Testis (tissue), 3 donors: Measurements from ENCODE around the gene FZD1. TPM values are rescaled to one million over a fixed set of nuclear protein-coding genes. Genes with fewer than 3 reads are reported as not detected.

Experiments
- DNase-seq: peaks from one replicate; pipeline ENCODE4 v3.0.0-alpha.2; 2019
- H3K27ac ChIP-seq, 2 donors: fragments of 200-600 bp; sonication (generic); one replicate each; pipeline ENCODE4 v1.5.1; 2019
- H3K27me3 ChIP-seq: fragments of 200-600 bp; sonication (generic); one replicate; pipeline ENCODE4 v1.5.1; 2019
- H3K36me3 ChIP-seq: fragments of 200-600 bp; sonication (generic); one replicate; pipeline ENCODE4 v1.5.1; 2017; ENCODE audit warnings: low read depth; ENCODE audit errors: missing control alignments
- H3K4me1 ChIP-seq: fragments of 200-600 bp; sonication (generic); one replicate; pipeline ENCODE4 v1.5.1; 2019
- H3K4me3 ChIP-seq, 2 donors: fragments of 200-600 bp; sonication (generic); one replicate each; pipeline ENCODE4 v1.5.1; 2017 to 2019
- H3K9me3 ChIP-seq: fragments of 200-600 bp; sonication (generic); one replicate; pipeline ENCODE4 v1.5.1; 2017
- CTCF ChIP-seq, 3 experiments: fragments of 450-650 bp in 2 of 3; fragments of 200-600 bp in 1 of 3; sonication (generic) in 1 of 3; IDR thresholded peaks; one replicate each; pipeline ENCODE4 v1.5.1; 2016 to 2019; ENCODE audit warnings: antibody characterized with exemption in 3 of 3, mild to moderate bottlenecking in 2 of 3, moderate library complexity in 1 of 3
- POLR2A ChIP-seq: fragments of 450-650 bp; IDR thresholded peaks from one replicate; pipeline ENCODE4 v1.6.1; 2017; ENCODE audit warnings: antibody characterized with exemption, mild to moderate bottlenecking, moderate library complexity
- WGBS, 2 donors: methylation state at CpG; one replicate each; pipeline ENCODE4 v1.1.5; 2018; 5-methylcytosine and 5-hydroxymethylcytosine counted together
- intact Hi-C: fragments of 100-400 bp; cut with DNase I; formaldehyde crosslinking; loops from one replicate; pipeline ENCODE4 v1.15.1; 2023; ENCODE audit warnings: low total_unique reads
- polyA plus RNA-seq: library from polyadenylated mRNA; stranded (reverse); fragments of 350-450 nt; fragmentation: Illumina TruSeq; extraction: RNeasy Lipid Tissue Mini Kit (QIAGEN cat#74804); gene quantifications from one replicate; pipeline ENCODE4 v1.2.3, GENCODE V29; 2014; ENCODE audit warnings: low read depth, low replicate concordance; ENCODE audit not compliant: insufficient read depth
- total RNA-seq, 2 donors: library from RNA; depleted of rRNA; stranded (reverse); fragments of >200 nt; gene quantifications; one replicate each; pipeline ENCODE4 v1.2.3, GENCODE V29; 2016

The FZD1 gene
- total and polyA plus RNA-seq, 3 donors from 2014 or later = 5.9 to 9.5 (median 6.9) TPM

- no peak overlapping the region for H3K27ac ChIP-seq
- no peaks in the 10 kb centered on the region for H3K4me1 ChIP-seq
- no peaks in the 10 kb centered on the region for H3K36me3 ChIP-seq
- no peaks in the 10 kb centered on the region for H3K27me3 ChIP-seq
- intact Hi-C loops = no loop called here
- DNase-seq = no peak
- no peak overlapping the region for H3K4me3 ChIP-seq
- H3K9me3 ChIP-seq = no peaks in the 10 kb centered on the region
- TF ChIP-seq POLR2A (no peak), CTCF (IDR thresholded peaks at IDR 0.05) (no peak)
Observed at GRCh38 chr7:91276909-91277308, 12.7 kb downstream of the FZD1 start.

- Histone ChIP-seq H3K4me3 (no peak overlapping the region), H3K9me3 (no peaks in the 10 kb centered on the region), H3K4me1 (no peaks in the 10 kb centered on the region), H3K36me3 (no peaks in the 10 kb centered on the region), H3K27me3 (no peaks in the 10 kb centered on the region), H3K27ac (no peak overlapping the region)
- 42 to 68% methylated on average over 1 of the region's 1 CpG for WGBS, 2 donors
- intact Hi-C loops = no loop called here
- no peak for TF ChIP-seq POLR2A
- no peak for TF ChIP-seq CTCF (IDR thresholded peaks at IDR 0.05)
- no peak for DNase-seq
Observed at GRCh38 chr7:91280185-91280584, 16.0 kb downstream of the FZD1 start.

DNA sequence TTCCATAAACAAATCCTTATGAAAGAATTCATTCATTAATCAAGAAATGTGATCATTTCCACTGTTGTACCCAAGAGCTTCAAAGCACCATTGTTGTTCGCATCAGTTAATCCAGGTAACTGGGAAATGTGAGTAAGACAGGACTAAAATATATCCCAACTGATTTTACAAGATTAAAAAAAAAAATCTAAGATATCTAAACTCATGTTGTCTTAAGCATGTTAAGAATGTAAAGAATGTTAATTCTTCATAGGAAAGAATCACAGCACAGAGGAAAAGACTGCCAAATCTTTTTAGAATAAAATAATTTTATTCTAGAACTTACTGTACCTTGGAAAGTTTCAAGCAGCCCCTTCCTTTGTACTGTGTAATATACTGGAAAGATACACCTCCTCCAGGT lies 16.4 kb downstream of the FZD1 start:
- H3K27me3 ChIP-seq = no peaks in the 10 kb centered on the region
- H3K9me3 ChIP-seq = no peaks in the 10 kb centered on the region
- no peak overlapping the region for H3K4me3 ChIP-seq
- 92 to 97% methylated on average over 1 of the region's 1 CpG for WGBS, 2 donors
- intact Hi-C loops = no loop called here
- H3K36me3 ChIP-seq = no peaks in the 10 kb centered on the region
- no peak overlapping the region for H3K27ac ChIP-seq
- H3K4me1 ChIP-seq = no peaks in the 10 kb centered on the region
- TF ChIP-seq POLR2A (no peak), CTCF (IDR thresholded peaks at IDR 0.05) (no peak)
- DNase-seq = no peak

- Histone ChIP-seq H3K36me3 (no peaks in the 10 kb centered on the region), H3K27ac (no peak overlapping the region), H3K27me3 (no peaks in the 10 kb centered on the region), H3K4me1 (no peaks in the 10 kb centered on the region), H3K4me3 (no peak overlapping the region), H3K9me3 (no peaks in the 10 kb centered on the region)
- intact Hi-C loops = no loop called here
- DNase-seq = no peak
- WGBS, 2 donors = 72 to 79% methylated on average over 7 of the region's 7 CpGs
- TF ChIP-seq POLR2A (no peak), CTCF (IDR thresholded peaks at IDR 0.05) (no peak)
Observed at GRCh38 chr7:91285696-91286355, 21.6 kb downstream of the FZD1 start.

GRCh38 chr7:91286432-91286831 lies 22.2 kb downstream of the FZD1 start:
- no peak for DNase-seq
- TF ChIP-seq CTCF (IDR thresholded peaks at IDR 0.05) (no peak), POLR2A (no peak)
- no peak overlapping the region for H3K27ac ChIP-seq
- intact Hi-C loops = no loop called here
- H3K36me3 ChIP-seq = no peaks in the 10 kb centered on the region
- WGBS, 2 donors = 79 to 83% methylated on average over 6 of the region's 6 CpGs
- no peaks in the 10 kb centered on the region for H3K4me1 ChIP-seq
- H3K4me3 ChIP-seq = no peak overlapping the region
- no peaks in the 10 kb centered on the region for H3K27me3 ChIP-seq
- H3K9me3 ChIP-seq = no peaks in the 10 kb centered on the region
